HG03432 (cell line): ENCODE measurements around the gene MGAT1.
A peak's percentile ranks its signal among the peaks of the same experiment; 100 is the strongest.
"Not testable (repeated sequence)": the region's sequence is repeated elsewhere in the genome, so short reads cannot be mapped to it uniquely, and the experiment has no call there.

ENCODE experiments used
- ATAC-seq: cut with Tn5 transposase; IDR thresholded peaks from one replicate; pipeline ENCODE4 v1.9.1; 2021; ENCODE audit warnings: mild to moderate bottlenecking, moderate library complexity; ENCODE audit not compliant: unreplicated experiment

Gene MGAT1

DNA sequence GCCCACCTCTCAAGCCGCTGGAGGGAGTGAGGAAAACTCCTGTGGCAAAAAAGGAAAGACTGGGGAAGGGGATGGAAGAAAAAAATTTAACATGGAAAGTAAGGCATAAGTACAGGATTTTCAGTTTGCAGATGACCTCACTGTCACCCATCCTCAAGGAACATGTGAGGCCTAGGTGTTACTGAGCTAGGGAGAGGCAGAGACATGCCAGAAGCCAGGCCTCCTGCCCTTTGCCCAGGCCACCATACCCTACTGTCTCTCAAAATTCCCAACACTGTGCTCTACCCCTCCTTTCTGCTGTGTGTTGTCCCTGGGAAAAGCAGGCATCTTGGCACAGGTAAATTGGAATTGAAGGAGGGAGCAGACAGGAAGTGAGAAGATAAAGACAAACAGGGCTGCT lies 4.4 kb upstream of the MGAT1 start:
- no peak for ATAC-seq

DNA sequence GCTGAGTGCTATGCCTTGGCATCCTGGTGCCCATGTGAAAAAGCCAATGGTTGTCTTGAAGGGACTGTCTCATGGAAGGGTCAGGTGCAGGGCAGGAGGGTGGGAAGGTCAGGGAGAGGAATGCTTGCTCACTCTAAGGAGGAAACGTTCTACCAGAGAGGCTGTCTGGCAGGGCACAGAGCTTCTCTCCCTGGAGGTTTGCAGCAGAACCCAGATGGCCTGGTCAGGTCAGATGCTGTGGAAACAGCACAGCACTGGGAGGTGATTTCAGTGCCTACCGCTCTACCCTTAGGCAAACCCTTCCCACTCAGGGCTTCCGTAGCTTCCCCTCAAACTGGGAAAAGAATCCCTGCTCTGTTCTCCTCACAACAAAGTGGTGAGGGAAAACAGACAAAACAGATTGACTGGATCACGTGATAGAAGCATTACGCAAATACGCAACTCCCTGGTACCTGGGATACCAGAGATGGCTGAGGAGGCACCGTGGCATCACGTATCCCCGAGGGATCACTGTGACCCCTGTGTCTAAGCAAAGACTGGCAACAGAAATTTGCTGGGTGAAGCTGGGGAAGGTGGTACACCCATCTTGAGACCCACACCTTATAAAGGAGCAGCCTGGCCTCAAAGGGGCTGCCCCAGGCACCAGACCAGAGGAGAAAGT lies 3.9 kb upstream of the MGAT1 start:
- no peak for ATAC-seq

DNA sequence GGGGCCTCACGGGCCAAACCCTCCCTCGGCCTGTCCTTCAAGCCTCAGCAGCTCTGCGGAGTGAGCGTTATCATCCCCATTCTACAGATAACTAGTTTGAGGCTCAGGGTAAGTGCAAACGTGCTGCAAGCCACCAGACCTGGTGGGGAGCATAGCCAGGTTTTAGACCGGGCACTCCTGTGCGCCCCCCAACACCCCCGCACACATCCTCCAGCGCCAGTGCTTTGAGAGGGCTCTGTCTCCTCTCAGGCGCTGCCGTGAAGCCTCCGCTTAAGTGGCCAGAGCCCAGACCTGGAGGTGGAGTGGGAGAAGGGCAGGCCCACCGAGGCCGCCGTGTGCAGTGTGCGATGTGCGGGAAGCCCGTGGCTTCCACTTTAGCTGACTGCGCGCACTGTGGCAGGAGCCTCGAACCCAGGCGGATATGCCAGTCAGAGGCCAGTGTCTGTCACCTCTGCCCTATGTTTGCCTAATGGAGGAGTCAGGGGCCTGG lies 1.6 kb upstream of the MGAT1 start:
- no peak for ATAC-seq

GRCh38 chr5:180803181-180804128 lies 849 bp upstream of the MGAT1 start:
- peak; percentile 64 for ATAC-seq

- ATAC-seq = no peak
Measured at GRCh38 chr5:180801596-180802324, 846 bp downstream of the MGAT1 start.

DNA sequence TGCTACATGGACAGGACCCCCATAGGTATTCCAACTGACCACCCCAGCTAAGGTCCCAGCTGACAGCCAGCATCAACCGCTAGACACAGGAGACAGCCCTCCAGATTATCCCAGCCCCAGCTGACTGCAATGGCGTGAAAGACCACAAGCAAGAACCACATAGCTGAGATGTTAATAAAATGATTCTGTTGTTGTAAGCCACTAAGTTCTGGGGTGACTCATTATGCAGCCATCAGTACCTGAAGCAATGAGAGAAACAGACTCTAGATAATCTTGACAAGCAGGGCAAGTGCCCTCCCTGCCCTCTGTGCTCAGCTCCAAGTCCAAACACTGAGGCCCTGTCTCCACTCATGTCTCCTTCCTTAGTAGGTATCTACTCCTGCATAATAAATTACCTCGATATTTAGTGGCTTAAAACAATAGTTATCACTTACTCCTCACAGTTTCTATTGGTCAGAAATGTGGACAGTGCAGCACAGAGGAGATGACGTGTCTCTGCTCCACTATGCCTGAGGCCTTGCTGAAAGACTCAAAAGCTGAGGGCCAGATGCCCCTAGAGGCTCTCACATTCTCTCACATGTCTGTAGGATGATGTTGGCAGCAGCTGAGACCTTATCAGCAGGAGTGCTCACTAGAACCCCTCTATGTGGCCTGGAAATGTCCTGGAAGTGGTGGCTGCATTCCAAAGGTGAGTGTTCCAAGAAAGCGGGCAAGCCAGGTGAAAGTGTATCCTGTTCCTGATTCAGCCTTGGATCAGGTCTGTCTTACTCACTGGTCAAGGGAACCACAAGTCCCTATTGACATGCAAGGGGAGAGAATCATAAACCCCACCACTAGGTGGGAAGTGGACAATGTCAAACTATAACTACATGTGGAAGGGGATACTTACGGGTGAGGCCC lies 2.5 kb downstream of the MGAT1 start:
- ATAC-seq = no peak

DNA sequence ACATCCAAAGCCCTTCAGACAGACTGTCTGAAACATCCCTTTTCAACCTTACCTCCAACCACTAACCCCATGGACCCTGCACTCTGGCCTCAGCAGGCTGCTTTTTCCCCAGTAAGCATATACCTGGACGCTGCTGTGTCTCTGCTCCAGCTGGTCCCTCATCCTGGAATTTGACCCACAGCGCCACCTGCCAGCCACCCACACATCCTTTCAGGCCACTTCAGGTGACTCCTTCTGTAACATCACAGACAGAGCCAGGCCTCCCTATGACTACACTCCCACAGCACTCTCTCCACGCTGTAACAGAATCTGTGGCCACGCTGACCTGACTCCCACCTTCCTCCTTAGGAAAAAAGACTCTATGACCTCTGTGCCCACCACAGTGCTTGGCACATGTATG lies 3.4 kb downstream of the MGAT1 start:
- no peak for ATAC-seq

DNA sequence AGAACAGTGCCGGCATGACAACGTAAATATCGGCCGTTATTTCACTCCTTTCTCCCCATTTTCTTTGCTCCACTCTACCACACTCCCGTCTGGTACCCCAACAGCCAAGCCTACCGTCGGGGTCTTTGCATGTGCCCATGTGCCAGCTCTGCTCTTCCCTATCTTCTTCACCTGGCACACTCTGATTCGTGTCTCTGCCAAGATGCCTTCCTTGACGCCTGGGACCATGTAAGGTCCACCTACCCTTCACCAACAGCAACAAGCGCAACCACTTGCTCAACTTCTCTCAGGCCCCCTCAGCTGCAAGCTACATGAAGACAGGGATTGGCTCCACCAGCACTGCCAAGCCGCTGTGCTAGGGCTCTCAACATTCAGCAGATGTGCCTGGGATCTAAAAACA lies 4.4 kb downstream of the MGAT1 start:
- no peak for ATAC-seq

- no peak for ATAC-seq
Measured at GRCh38 chr5:180797256-180798192, 5.1 kb downstream of the MGAT1 start.

- no peak for ATAC-seq
Measured at GRCh38 chr5:180795771-180796313, 6.8 kb downstream of the MGAT1 start.

DNA sequence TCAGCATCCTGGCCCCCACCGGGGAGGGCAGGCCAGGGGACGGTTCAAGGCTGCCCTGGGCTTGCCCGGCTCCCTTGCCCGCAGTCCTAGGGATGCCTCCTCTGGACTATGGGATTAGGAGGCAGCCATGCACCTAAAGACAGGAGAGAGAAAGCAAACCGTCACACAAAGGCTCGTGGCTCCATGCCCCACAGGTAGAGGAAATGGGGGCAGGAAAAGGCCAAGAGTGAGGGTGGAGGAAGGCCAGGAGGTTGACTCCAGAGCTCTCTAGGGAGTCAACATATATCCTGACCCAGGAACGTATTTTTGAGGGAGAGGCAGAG lies 9.7 kb downstream of the MGAT1 start:
- ATAC-seq = no peak

- no peak for ATAC-seq
Measured at GRCh38 chr5:180792287-180792964, 10.2 kb downstream of the MGAT1 start.

DNA sequence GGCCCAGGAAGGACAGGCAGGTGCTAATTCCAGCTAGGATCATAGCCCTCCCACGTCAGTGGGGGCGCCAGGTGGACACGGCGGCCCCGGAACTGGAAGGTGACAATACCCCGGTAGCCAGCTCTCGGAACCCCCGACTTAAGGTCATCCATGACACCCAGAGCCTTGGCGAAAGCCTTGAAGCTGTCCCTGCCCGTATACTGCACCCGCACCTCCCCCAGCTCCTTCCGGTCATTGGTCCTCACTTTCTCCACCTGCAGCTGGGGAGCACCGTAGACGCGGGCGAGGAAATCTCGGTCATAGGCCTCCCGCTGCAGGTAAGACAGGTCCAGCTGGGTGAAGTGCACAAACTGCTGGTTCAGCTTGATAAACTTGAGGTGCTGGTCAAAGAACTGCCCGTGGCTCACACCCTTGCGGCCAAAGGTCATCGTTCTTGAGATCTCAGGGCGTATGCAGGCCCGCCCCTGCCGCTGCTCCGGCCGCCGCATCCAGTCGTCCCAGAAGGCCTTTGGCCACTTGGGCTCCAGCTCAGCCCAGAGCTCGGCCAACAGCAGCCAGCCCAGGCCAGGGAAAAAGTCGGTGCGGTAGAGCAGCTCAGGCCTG lies 10.9 kb downstream of the MGAT1 start:
- ATAC-seq = no peak

DNA sequence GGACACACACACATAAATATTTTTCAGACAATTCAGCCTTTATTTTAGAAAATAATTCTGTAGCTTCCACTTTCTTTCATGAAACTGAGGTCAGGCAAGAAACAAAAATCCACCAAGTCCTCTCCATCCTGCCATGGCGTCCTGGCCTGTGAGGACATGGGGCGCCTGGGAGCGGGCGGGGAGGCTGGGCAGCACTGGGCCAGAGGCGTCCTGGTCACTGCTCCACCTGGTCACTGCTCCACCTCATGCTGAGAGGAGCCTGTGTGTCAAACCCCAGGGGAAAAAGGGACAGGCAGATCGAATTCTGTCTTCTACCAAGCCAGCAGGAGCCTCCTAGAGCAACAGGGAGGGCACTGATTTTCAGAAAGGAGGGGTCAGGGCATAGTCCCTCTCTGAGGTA lies 12.1 kb downstream of the MGAT1 start:
- no peak for ATAC-seq

- ATAC-seq = no peak
Measured at GRCh38 chr5:180790020-180790419, 12.6 kb downstream of the MGAT1 start.

GRCh38 chr5:180788651-180789410 lies 13.8 kb downstream of the MGAT1 start:
- ATAC-seq = not testable (repeated sequence)

GRCh38 chr5:180787711-180788431 lies 14.7 kb downstream of the MGAT1 start:
- no peak for ATAC-seq
